T47D (cell line): ENCODE data around the gene ITPKB.

Source experiments
- DNase-seq, 2 experiments: peaks; one replicate each; pipeline versions ENCODE4 v3.0.0 to v3.0.0-alpha.2; 2011 to 2012; ENCODE audit warnings: low read depth in 1 of 2, low spot score in 1 of 2
- JUND ChIP-seq: IDR thresholded peaks from 2 replicates; pipeline ENCODE4 v1.6.1; 2012; ENCODE audit warnings: low read depth
- in situ Hi-C: cut with HindIII; loops from 2 replicates; pipeline ENCODE4 v1.10.0; 2016; ENCODE audit warnings: low sequenced_read_pairs, low pct_unique_long_range_greater_than_20kb

Gene ITPKB

GRCh38 chr1:226631229-226632000, 107.7 kb downstream of the ITPKB start:
- in situ Hi-C loops = no loop called here
- no peak for DNase-seq
- no peak for TF ChIP-seq JUND

GRCh38 chr1:226630592-226630991, 108.5 kb downstream of the ITPKB start:
- DNase-seq = no peak
- in situ Hi-C loops = no loop called here
- TF ChIP-seq JUND = no peak

- TF ChIP-seq JUND = no peak
- in situ Hi-C loops = no loop called here
- DNase-seq = no peak
Observed at GRCh38 chr1:226629896-226630550, 109.1 kb downstream of the ITPKB start.

GRCh38 chr1:226629210-226629895, 109.7 kb downstream of the ITPKB start:
- no peak for DNase-seq
- no peak for TF ChIP-seq JUND
- in situ Hi-C loops = no loop called here

GRCh38 chr1:226628612-226629155, 110.4 kb downstream of the ITPKB start:
- in situ Hi-C loops = no loop called here
- no peak for TF ChIP-seq JUND
- DNase-seq = no peak

GRCh38 chr1:226627924-226628611, 111.0 kb downstream of the ITPKB start:
- in situ Hi-C loops = no loop called here
- TF ChIP-seq JUND = no peak
- DNase-seq = no peak

- no peak for TF ChIP-seq JUND
- in situ Hi-C loops = no loop called here
- no peak for DNase-seq
Observed at GRCh38 chr1:226627050-226627755, 111.9 kb downstream of the ITPKB start.

GRCh38 chr1:226626577-226626956, 112.5 kb downstream of the ITPKB start:
- TF ChIP-seq JUND = no peak
- DNase-seq = peak; percentile 62 to 77
- in situ Hi-C loops = no loop called here

- in situ Hi-C loops = no loop called here
- DNase-seq = no peak
- TF ChIP-seq JUND = no peak
Observed at GRCh38 chr1:226625832-226626576, 113.1 kb downstream of the ITPKB start.

- DNase-seq = no peak
- in situ Hi-C loops = no loop called here
- TF ChIP-seq JUND = no peak
Observed at GRCh38 chr1:226625326-226625725, 113.8 kb downstream of the ITPKB start.

- TF ChIP-seq JUND = no peak
- DNase-seq = no peak
- in situ Hi-C loops = no loop called here
Observed at GRCh38 chr1:226624526-226624925, 114.6 kb downstream of the ITPKB start.
